Astrocyte of the cerebellum (primary cell): ENCODE measurements around the gene CRLF3.
A peak's percentile ranks its signal among the peaks of the same experiment; 100 is the strongest.

Experiments used
- DNase-seq: peaks from one replicate; pipeline ENCODE4 v3.0.0-alpha.2; 2011; ENCODE audit warnings: low read depth
- H3K4me3 ChIP-seq: 2 replicates; pipeline ENCODE4 v1.5.1; 2011; ENCODE audit warnings: mild to moderate bottlenecking, low read depth, low read length, moderate library complexity
- in situ Hi-C: cut with HindIII; loops from 2 replicates; pipeline ENCODE4 v1.10.0; 2017; ENCODE audit warnings: low sequenced_read_pairs
- TF ChIP-seq, protein P1 (sequence below): IDR thresholded peaks from 2 replicates; pipeline ENCODE4 v1.5.1; 2012; ENCODE audit warnings: low read length, low read depth, moderate library complexity, mild to moderate bottlenecking; ENCODE audit errors: missing control alignments

Gene CRLF3, protein sequence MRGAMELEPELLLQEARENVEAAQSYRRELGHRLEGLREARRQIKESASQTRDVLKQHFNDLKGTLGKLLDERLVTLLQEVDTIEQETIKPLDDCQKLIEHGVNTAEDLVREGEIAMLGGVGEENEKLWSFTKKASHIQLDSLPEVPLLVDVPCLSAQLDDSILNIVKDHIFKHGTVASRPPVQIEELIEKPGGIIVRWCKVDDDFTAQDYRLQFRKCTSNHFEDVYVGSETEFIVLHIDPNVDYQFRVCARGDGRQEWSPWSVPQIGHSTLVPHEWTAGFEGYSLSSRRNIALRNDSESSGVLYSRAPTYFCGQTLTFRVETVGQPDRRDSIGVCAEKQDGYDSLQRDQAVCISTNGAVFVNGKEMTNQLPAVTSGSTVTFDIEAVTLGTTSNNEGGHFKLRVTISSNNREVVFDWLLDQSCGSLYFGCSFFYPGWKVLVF

DNA sequence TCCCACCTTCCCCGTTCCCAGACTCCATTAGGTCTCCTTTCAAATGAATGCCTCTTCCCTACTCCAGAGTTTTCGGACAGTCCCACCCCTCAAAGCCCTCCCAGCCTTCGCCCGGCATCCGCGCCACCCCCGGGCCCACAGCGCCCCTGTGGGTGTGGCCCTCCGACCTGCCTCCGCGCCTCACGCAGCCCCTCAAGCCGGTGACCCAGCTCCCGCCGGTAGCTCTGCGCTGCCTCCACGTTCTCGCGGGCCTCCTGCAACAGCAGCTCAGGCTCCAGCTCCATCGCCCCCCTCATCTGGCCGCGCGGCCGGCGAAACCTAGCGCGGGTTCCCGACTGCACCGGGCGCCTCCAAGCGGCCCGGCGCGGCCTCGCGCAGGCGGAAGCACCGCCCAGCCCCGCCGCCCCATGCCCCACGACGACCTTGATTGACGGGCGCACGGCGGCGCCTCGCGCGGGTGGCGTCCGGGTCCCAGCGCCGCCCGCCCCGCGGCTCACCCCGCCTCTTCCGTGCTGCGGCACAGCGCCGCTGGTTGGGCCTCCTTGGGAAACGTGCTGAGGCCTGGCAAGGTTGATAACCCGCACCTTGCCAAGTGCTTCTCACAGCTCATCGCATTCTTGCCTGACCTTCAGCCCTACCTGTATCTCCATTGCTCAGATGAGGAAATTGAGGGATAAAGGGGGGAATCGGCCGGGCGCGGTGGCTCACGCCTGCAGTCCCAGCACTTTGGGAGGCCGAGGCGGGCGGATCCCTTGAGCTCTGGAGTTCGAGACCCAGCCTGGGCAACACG, at the start of gene CRLF3:
Gene CRLF3, minus strand, starts transcription at position 337 of the 790 bp plus-strand sequence. Its CDS starts 41 bp downstream, at position 296.
- in situ Hi-C loops = no loop called here
- peak within 1 kb of the TSS; percentile 88 for H3K4me3 ChIP-seq
- TF ChIP-seq, protein P1, sequence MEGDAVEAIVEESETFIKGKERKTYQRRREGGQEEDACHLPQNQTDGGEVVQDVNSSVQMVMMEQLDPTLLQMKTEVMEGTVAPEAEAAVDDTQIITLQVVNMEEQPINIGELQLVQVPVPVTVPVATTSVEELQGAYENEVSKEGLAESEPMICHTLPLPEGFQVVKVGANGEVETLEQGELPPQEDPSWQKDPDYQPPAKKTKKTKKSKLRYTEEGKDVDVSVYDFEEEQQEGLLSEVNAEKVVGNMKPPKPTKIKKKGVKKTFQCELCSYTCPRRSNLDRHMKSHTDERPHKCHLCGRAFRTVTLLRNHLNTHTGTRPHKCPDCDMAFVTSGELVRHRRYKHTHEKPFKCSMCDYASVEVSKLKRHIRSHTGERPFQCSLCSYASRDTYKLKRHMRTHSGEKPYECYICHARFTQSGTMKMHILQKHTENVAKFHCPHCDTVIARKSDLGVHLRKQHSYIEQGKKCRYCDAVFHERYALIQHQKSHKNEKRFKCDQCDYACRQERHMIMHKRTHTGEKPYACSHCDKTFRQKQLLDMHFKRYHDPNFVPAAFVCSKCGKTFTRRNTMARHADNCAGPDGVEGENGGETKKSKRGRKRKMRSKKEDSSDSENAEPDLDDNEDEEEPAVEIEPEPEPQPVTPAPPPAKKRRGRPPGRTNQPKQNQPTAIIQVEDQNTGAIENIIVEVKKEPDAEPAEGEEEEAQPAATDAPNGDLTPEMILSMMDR = peak; percentile 49

DNA sequence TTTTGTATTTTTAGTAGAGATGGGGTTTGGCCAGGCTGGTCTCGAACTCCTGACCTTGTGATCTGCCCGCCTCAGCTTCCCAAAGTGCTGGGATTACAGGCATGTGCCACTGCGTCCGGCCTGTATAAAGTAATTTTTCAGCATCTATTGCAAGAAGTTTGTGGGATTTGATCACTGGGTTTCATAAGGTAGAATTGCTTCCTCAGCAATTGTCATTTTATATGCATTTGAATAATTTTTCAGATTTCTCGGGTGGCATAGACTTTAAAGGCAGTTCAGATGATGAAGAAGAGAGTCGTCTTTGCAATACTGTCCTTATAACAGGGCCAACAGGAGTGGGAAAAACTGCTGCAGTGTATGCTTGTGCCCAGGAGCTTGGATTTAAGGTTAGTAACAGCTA, 44.5 kb upstream of the CRLF3 start:
- no peak for DNase-seq
- TF ChIP-seq, protein P1 = no peak
- H3K4me3 ChIP-seq = no peak overlapping the region
- in situ Hi-C loops = no loop called here

More for the DNA sequence above, at the start of gene CRLF3:
- DNase-seq = peak; percentile 76

DNA sequence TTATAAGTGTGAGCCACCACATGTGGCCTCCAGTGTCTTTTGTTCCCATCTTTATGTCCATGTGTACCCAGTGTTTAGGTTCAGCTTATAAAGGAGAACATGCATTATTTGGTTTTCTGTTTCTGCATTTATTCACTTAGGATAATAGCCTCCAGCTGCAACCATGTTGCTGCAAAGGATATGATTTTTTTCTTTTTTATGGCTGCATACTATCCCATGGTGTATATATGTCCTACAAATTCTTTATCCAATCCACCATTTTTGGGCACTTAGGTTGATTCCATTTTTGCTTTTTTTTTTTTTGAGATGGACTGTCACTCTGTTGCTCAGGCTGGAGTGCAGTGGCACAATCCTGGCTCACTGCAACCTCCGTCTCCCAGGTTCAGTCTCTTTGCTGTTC, 40.1 kb upstream of the CRLF3 start:
- in situ Hi-C loops = no loop called here
- H3K4me3 ChIP-seq = no peak overlapping the region
- DNase-seq = no peak
- TF ChIP-seq, protein P1 = no peak

DNA sequence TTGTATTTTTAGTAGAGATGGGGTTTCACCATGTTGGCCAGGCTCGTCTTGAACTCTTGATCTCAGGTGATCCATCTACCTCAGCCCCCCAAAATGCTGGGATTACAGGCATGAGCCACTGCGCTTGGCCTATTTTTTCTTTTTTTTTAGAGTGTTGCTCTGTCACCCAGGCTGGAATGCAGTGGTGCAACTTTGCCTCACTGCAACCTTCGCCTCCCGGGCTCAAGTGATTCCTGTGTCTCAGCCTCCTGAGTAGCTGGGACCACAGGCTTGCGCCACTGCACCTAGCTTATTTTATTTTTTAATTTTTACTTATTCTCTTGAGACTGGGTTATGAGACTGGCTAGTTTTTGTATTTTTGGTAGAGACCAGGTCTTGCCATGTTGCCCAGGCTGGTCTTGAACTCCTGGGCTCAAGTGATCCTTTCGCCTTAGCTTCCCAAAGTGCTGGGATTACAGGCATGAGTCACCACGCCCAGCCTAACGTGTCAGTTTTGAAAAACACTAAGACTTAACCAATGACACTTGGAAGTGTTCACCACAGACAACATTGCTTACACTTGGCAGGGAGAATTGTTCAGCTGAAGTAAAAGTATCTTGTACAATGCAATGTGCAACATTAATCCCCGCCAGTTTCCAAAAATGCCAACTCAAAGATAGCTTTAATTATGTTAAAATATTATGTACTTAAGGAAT, 34.2 kb upstream of the CRLF3 start:
- in situ Hi-C loops = no loop called here
- DNase-seq = no peak
- H3K4me3 ChIP-seq = no peak overlapping the region
- TF ChIP-seq, protein P1 = no peak

DNA sequence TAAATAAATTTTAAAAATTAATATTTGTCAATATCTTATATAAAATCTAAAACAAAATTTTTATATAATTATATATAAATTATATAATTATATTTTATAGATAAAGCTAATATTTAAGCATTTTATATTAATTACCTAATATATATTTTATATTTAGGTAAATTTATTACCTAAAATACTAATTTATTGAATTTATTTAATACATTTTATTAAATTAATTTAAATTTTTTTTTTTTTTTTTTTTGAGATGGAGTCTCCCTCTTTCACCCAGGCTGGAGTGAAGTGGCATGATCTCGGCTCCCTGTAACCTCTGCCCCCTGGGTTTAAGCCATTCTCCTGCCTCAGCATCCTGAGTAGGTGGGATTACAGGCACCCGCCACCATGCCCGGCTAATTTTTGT, 29.7 kb upstream of the CRLF3 start:
- no peak overlapping the region for H3K4me3 ChIP-seq
- in situ Hi-C loops = no loop called here
- no peak for DNase-seq
- TF ChIP-seq, protein P1 = no peak

DNA sequence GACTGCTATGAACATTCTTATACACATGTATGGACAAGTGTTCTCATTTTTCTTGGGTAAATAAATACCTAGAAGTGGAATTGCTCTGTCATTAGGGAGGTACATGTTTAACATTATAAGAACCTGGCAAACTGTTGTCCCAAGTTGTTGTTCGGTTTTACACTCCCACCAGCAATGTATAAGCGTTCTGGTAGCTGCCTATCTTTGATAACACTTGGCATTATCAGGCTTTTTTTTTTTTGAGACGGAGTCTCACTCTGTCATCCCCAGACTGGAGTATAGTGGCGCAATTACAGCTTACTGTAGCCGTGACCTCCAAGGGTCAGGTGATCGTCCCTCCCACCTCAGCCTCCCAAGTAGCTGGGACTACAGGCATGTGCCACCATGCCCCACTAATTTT, 23.5 kb upstream of the CRLF3 start:
- TF ChIP-seq, protein P1 = no peak
- no peak overlapping the region for H3K4me3 ChIP-seq
- no peak for DNase-seq
- in situ Hi-C loops = no loop called here
